Right kidney (tissue), 1 donor: ENCODE measurements around the gene UFC1.

ENCODE experiments used
- DNase-seq: peaks from one replicate; pipeline ENCODE4 v3.0.0-alpha.2; 2016

Gene UFC1

GRCh38 chr1:161166669-161167548 is 13.1 kb downstream of the UFC1 start:
- DNase-seq: no peak

GRCh38 chr1:161168906-161169305 is 15.1 kb downstream of the UFC1 start:
- no peak for DNase-seq

- no peak for DNase-seq
These were observed 17.4 kb downstream of the UFC1 start for GRCh38 chr1:161171191-161171590.

GRCh38 chr1:161171696-161172095 is 17.9 kb downstream of the UFC1 start:
- no peak for DNase-seq

GRCh38 chr1:161172349-161172748 is 18.6 kb downstream of the UFC1 start:
- no peak for DNase-seq

- no peak for DNase-seq
These were observed 19.1 kb downstream of the UFC1 start for GRCh38 chr1:161172776-161173376.

- no peak for DNase-seq
These were observed 19.9 kb downstream of the UFC1 start for GRCh38 chr1:161173711-161174110.

GRCh38 chr1:161174911-161175310 is 21.1 kb downstream of the UFC1 start:
- DNase-seq: no peak

- no peak for DNase-seq
These were observed 22.1 kb downstream of the UFC1 start for GRCh38 chr1:161175771-161176453.

GRCh38 chr1:161176468-161177111 is 22.8 kb downstream of the UFC1 start:
- no peak for DNase-seq

GRCh38 chr1:161177112-161177935 is 23.5 kb downstream of the UFC1 start, which contains the start of gene B4GALT3:
Gene B4GALT3, minus strand, starts transcription at chr1:161177507. Its CDS starts 1,447 bp downstream, at chr1:161176060.
- peak; percentile 96 for DNase-seq

- no peak for DNase-seq
These were observed 24.1 kb downstream of the UFC1 start for GRCh38 chr1:161177936-161178244.

- DNase-seq: no peak
These were observed 25.9 kb downstream of the UFC1 start for GRCh38 chr1:161179698-161180097.

- DNase-seq: no peak
These were observed 26.9 kb downstream of the UFC1 start for GRCh38 chr1:161180639-161181038.

- no peak for DNase-seq
These were observed 28.4 kb downstream of the UFC1 start for GRCh38 chr1:161182214-161182613.

- no peak for DNase-seq
These were observed 31.5 kb downstream of the UFC1 start for GRCh38 chr1:161185282-161185682.

- no peak for DNase-seq
These were observed 32.0 kb downstream of the UFC1 start for GRCh38 chr1:161185732-161186311.

GRCh38 chr1:161187311-161187710 is 33.5 kb downstream of the UFC1 start:
- no peak for DNase-seq

GRCh38 chr1:161188381-161188780 is 34.6 kb downstream of the UFC1 start:
- no peak for DNase-seq

- no peak for DNase-seq
These were observed 35.3 kb downstream of the UFC1 start for GRCh38 chr1:161189036-161189435.

- no peak for DNase-seq
These were observed 37.3 kb downstream of the UFC1 start for GRCh38 chr1:161190962-161191521.
